OCI-LY1 (cell line): ENCODE data around the gene RNF19B.

Experiments
- H2AFZ ChIP-seq: fragments of 200-600 bp; sonication (generic), shearing (Covaris generic); 2 replicates; pipeline ENCODE4 v1.6.0; 2014; ENCODE audit warnings: antibody characterized with exemption, mild to moderate bottlenecking, low read length
- H3F3A ChIP-seq: fragments of 200-600 bp; sonication (generic), shearing (Covaris generic); 2 replicates; pipeline ENCODE4 v1.6.0; 2014; ENCODE audit warnings: mild to moderate bottlenecking, antibody characterized with exemption, low read length, moderate library complexity; ENCODE audit not compliant: insufficient read depth
- H3K27ac ChIP-seq: fragments of 200-600 bp; sonication (generic); 2 replicates; pipeline ENCODE4 v1.5.1; 2014; ENCODE audit warnings: low read length, mixed run types, mild to moderate bottlenecking, low read depth; ENCODE audit not compliant: poor library complexity, severe bottlenecking
- H3K27me3 ChIP-seq: fragments of 200-600 bp; sonication (generic); 2 replicates; pipeline ENCODE4 v1.6.0; 2014; ENCODE audit warnings: antibody characterized with exemption, mild to moderate bottlenecking, low read length, moderate library complexity; ENCODE audit not compliant: insufficient read depth
- H3K36me3 ChIP-seq: fragments of 200-600 bp; sonication (generic); 2 replicates; pipeline ENCODE4 v1.6.1; 2014; ENCODE audit warnings: mild to moderate bottlenecking, antibody characterized with exemption, low read length, moderate library complexity, mixed read lengths; ENCODE audit not compliant: insufficient read depth
- H3K4me1 ChIP-seq: fragments of 200-600 bp; sonication (generic); 2 replicates; pipeline ENCODE4 v1.5.1; 2014; ENCODE audit warnings: mild to moderate bottlenecking, low read length, moderate library complexity; ENCODE audit not compliant: insufficient read depth, severe bottlenecking
- H3K4me2 ChIP-seq: fragments of 200-600 bp; sonication (generic), shearing (Covaris generic); 2 replicates; pipeline ENCODE4 v1.6.1; 2014; ENCODE audit warnings: low read length
- H3K4me3 ChIP-seq: fragments of 200-600 bp; sonication (generic); 2 replicates; pipeline ENCODE4 v1.5.1; 2014; ENCODE audit warnings: low read length, low read depth, mild to moderate bottlenecking, mixed read lengths; ENCODE audit not compliant: poor library complexity, severe bottlenecking
- H3K79me2 ChIP-seq: fragments of 200-600 bp; shearing (Covaris generic); 2 replicates; pipeline ENCODE4 v1.6.1; 2016; ENCODE audit warnings: mixed run types, low read length, mixed read lengths; ENCODE audit not compliant: insufficient read depth
- H3K9ac ChIP-seq: fragments of 200-600 bp; sonication (generic), shearing (Covaris generic); 2 replicates; pipeline ENCODE4 v1.6.1; 2014; ENCODE audit warnings: mild to moderate bottlenecking, low read length, mixed read lengths
- H3K9me2 ChIP-seq: fragments of 200-600 bp; sonication (generic), shearing (Covaris generic); 2 replicates; pipeline ENCODE4 v1.6.1; 2014; ENCODE audit warnings: low read depth, mild to moderate bottlenecking, low read length, mixed read lengths
- H3K9me3 ChIP-seq: fragments of 200-600 bp; shearing (Covaris generic); 2 replicates; pipeline ENCODE4 v1.6.1; 2014; ENCODE audit warnings: low read length, mixed read lengths
- H4K20me1 ChIP-seq: fragments of 200-600 bp; sonication (generic), shearing (Covaris generic); 2 replicates; pipeline ENCODE4 v1.6.0; 2016; ENCODE audit warnings: mild to moderate bottlenecking, low read length; ENCODE audit not compliant: insufficient read depth
- EZH2 ChIP-seq: fragments of 200-600 bp; sonication (generic), shearing (Covaris generic); IDR thresholded peaks from 2 replicates; pipeline ENCODE4 v1.8.0; 2017; ENCODE audit warnings: borderline replicate concordance, mixed run types, mild to moderate bottlenecking, antibody characterized with exemption, low read length, moderate library complexity, mixed read lengths
- TF ChIP-seq, protein P1 (sequence below): fragments of 200-600 bp; sonication (generic), shearing (Covaris generic); IDR thresholded peaks from 2 replicates; pipeline ENCODE4 v1.5.1; 2017; ENCODE audit warnings: mild to moderate bottlenecking, antibody characterized with exemption, low read length, moderate library complexity, mixed read lengths

RNF19B gene

GRCh38 chr1:32937061-32937460, 27.5 kb downstream of the RNF19B start:
- Histone ChIP-seq H3K4me2 (no peak overlapping the region), H3K9me3 (no peaks in the 10 kb centered on the region), H3K4me3 (no peak overlapping the region), H3K4me1 (no peaks in the 10 kb centered on the region), H3K79me2 (no peaks in the 10 kb centered on the region), H4K20me1 (no peaks in the 10 kb centered on the region), H3K27me3 (no peaks in the 10 kb centered on the region), H3K9ac (no peak overlapping the region), H3K9me2 (no peaks in the 10 kb centered on the region), H3F3A (no peaks in the 10 kb centered on the region), H3K27ac (no peak overlapping the region), H3K36me3 (peaks cover 21% of the 10 kb centered on the region; the same call in 1 of the 2 replicates), H2AFZ (no peak overlapping the region)
- TF ChIP-seq, protein P1, sequence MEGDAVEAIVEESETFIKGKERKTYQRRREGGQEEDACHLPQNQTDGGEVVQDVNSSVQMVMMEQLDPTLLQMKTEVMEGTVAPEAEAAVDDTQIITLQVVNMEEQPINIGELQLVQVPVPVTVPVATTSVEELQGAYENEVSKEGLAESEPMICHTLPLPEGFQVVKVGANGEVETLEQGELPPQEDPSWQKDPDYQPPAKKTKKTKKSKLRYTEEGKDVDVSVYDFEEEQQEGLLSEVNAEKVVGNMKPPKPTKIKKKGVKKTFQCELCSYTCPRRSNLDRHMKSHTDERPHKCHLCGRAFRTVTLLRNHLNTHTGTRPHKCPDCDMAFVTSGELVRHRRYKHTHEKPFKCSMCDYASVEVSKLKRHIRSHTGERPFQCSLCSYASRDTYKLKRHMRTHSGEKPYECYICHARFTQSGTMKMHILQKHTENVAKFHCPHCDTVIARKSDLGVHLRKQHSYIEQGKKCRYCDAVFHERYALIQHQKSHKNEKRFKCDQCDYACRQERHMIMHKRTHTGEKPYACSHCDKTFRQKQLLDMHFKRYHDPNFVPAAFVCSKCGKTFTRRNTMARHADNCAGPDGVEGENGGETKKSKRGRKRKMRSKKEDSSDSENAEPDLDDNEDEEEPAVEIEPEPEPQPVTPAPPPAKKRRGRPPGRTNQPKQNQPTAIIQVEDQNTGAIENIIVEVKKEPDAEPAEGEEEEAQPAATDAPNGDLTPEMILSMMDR: no peak
- TF ChIP-seq EZH2: no peak

GRCh38 chr1:32934535-32934934, 30.1 kb downstream of the RNF19B start:
- Histone ChIP-seq H3K27me3 (no peaks in the 10 kb centered on the region), H3K36me3 (0 out of 2 replicates have a peak, but pooled peaks cover 10% of the 10 kb centered on the region), H3K27ac (no peak overlapping the region), H4K20me1 (no peaks in the 10 kb centered on the region), H2AFZ (no peak overlapping the region), H3K79me2 (no peaks in the 10 kb centered on the region), H3K9me2 (no peaks in the 10 kb centered on the region), H3K4me2 (no peak overlapping the region), H3K9ac (no peak overlapping the region), H3K4me1 (no peaks in the 10 kb centered on the region), H3K9me3 (no peaks in the 10 kb centered on the region), H3K4me3 (no peak overlapping the region), H3F3A (no peaks in the 10 kb centered on the region)
- TF ChIP-seq, protein P1: no peak
- TF ChIP-seq EZH2: no peak

DNA sequence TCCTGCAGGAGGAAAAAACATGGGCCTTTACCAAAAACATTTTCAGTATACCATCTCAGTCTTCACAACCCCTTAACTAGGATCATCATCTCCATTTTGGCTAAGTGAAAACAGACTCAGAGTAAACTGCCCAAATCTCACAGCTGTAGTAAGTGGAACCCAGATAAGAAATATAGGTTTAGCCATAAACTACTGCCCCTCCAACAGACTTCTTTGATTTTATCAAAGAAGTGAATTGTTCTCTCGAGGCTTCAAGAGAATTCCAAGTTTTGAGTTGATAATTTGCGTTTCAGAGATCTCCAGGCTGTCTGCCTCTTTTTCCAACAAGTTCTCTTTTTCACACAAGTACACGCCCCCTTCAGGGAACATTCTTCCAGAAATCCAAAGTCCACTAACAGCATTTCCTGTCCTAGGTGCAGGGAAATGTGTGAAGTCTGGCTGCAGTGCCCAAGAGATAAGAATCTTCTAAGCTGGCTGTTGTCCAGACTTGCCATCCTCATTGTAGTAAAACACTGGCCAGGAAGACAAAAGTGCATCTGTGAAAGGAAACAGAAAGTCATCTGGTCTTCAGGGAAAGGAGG, 30.8 kb downstream of the RNF19B start:
- Histone ChIP-seq H3F3A (no peaks in the 10 kb centered on the region), H2AFZ (no peak overlapping the region), H3K36me3 (0 out of 2 replicates have a peak, but pooled peaks cover 10% of the 10 kb centered on the region), H3K9me3 (no peaks in the 10 kb centered on the region), H3K79me2 (no peaks in the 10 kb centered on the region), H3K4me2 (no peak overlapping the region), H4K20me1 (no peaks in the 10 kb centered on the region), H3K27me3 (no peaks in the 10 kb centered on the region), H3K9me2 (no peaks in the 10 kb centered on the region), H3K4me3 (no peak overlapping the region), H3K27ac (no peak overlapping the region), H3K4me1 (no peaks in the 10 kb centered on the region), H3K9ac (no peak overlapping the region)
- TF ChIP-seq, protein P1: no peak
- TF ChIP-seq EZH2: no peak
